ENCODE data around the gene MITF.
"Not testable (repeated sequence)": the region's sequence is repeated elsewhere in the genome, so short reads cannot be mapped to it uniquely, and the experiment has no call there.

MITF gene

DNA sequence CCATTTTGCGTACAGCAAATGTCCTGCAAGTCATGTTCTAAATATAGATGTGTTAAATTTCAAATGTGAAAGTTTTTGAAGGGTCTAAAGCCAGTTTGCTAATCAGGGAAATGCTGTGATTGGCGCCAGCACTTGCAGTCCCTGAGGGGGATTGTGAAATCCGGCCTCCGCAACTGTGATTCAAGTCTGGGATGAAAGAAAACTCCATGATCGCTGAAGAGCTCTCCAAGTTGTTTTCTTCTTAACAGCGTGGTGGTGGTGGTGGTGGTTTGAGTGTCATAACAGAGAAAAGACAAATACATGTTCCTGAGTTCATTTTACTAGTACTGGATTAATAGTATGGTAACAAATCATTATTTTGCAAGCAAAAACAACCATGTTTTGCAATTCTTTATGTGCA lies 51.8 kb downstream of the MITF start:
- DNase-seq = no peak

DNA sequence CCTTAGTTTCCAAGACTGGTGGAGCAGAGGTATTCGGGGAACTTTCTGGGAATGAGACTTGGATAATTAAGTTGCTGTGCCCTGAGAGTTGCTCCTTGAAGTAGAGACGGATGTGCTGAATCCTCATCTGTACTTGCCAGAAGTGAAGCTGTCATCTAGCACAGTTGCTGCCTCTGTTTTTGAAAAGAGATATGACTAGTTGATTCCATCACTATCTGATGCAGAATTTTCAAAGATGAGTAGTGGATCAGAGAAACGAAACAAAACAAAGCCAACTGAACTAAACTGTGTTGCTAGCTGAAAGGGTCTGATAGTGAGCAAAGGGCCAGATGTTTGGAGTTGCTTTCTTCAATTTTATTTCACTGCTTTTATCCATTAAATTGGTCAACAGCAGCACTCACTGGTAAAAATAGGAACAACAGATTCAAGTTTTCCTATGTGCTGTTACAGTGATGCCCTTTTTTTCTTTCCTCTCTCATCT lies 52.7 kb downstream of the MITF start:
- DNase-seq = no peak

DNA sequence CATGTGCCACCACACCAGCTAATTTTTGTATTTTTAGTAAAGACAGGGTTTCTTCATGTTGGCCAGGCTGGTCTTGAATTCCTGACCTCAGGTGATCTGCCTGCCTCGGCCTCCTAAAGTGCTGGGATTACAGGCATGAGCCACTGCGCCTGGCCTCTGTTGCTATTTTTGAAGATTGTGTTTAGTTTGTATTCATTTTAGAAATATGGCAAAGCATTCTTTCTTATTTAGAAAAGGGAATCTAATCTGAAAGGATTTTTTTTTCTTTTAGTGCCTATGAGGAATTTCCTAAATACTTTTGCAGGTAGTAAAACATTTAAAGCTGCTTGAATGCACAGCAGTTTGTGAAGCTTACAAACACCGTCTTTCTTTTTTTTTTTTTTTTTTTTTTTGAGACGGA lies 56.9 kb downstream of the MITF start:
- DNase-seq = not testable (repeated sequence)

DNA sequence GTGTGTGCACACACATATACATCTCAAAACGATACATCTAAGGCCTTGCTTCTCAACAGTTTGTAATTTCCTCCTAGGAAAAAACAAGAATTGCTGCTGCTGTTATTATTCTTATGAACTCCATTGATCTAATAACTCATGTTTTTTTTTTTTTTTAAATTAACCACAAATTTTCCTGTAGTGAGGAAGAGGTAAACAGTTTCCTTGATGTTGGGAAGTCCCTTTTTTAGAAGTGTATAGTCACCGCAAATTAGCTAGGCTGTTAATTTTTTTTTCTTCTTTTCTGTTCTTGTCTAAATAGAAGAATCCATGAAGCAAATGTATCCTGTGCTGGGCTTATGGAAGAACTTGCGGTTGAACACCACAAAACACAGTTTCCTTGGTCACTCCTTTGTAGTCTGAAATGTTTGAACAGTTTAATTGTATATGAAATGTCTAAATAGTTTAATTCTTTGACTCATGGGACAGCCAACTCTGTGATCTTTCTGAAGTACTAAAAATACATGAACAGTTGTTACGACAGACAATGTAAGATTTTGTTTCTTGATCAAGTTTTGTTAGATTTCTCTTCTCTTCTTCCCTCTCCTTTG lies 64.5 kb downstream of the MITF start:
- DNase-seq = no peak

DNA sequence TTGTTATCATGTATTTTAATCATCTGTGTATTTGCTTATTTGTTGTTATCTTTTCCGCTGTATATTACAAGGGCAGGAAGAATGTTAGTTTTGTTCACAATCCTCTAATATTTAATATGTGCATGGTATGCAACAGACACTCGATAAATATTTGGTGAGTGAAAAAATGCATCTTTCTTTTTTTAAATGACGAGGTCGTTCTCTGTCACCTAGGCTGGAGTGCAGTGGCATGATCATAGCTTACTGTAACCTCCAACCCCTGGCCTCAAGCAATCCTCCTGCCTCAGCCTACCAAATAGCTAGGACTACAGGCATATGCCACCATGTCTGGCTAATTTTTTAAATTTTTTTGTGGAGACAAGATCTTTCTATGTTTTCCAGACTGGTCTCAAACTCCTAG lies 66.2 kb downstream of the MITF start:
- DNase-seq = no peak

DNA sequence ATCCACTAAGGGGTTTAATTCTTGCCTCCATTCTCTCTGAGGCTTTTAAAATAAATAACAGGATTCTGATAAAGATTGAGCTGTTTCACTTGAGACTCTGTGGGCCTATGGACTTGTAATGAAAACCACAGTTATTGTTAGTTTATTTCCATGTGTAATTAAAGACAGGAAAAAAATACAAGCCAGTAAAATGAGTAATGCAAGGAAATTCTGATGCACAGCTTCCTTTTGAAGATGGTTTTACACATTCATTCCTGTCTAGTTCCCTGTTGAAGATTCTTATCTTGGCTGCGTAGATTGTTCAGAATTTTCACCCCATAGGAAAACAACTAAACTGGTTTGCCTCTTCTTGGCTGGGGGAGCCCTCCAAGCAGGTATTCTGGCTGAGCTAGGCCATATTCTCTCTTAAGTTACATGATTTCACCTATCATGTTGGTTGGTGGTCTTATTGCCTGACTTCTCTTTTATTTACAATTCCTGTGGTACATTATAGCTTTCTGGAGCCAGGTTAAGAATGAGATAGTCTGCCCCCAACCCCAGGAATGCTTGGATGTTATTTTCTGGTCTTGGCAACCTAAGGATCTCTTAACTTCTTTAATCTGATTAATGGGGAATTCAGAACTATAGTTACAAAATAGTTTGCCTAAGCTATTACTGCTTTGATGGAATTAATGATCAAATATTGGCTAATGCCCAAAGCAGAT lies 67.6 kb downstream of the MITF start:
- DNase-seq = no peak

DNA sequence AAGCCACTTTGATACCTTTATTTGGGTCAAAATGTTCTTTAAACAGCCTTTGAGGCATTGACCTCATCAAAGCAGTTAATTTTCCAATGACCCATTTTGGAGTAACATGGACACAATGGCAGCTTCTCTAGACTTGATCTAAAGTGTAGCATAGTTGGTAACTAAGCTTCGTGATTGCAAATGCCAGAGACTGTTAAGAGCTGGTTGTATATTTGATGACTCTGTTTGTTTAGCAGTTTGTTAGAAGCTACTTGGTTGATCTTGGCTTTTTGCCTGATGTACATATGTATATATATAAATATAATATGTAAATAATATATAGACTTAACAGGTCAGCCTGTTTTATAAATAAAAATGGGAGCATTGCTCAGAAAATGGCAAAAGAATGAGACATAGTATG lies 68.4 kb downstream of the MITF start:
- no peak for DNase-seq

DNA sequence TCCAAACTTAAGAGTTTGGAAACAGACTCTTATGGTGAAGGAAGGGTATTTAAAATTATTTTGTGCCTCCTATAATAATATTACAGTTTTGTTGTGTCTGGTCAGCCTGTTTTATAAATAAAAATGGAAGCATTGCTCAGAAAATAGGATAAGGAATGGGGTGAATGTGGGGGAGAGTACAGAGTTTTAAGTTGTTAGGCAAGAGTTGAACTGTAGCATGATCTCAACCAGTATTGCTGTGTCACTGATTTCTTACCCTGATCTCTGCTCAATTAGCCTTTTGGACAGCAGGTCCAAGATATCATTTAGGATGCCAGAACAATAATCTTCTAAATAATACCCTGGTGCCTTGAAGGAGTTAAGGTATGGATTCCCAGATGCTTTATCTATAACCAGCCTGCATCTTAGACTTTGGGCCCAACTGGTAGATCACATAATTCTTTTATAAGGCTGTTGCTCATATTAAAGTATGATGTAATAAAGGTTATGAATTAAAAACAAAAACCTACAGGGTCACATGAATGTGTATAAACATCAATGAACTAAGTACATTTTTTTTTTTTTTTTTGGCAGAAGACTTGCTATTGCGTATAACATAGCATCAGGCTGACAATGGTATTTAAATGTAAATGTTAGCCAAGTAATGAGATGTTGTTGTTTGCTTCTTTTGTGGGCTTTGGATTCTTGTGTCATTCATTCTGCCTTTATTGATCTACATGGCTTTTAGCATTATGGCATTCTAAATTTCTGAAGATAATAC lies 70.0 kb downstream of the MITF start:
- DNase-seq = no peak

DNA sequence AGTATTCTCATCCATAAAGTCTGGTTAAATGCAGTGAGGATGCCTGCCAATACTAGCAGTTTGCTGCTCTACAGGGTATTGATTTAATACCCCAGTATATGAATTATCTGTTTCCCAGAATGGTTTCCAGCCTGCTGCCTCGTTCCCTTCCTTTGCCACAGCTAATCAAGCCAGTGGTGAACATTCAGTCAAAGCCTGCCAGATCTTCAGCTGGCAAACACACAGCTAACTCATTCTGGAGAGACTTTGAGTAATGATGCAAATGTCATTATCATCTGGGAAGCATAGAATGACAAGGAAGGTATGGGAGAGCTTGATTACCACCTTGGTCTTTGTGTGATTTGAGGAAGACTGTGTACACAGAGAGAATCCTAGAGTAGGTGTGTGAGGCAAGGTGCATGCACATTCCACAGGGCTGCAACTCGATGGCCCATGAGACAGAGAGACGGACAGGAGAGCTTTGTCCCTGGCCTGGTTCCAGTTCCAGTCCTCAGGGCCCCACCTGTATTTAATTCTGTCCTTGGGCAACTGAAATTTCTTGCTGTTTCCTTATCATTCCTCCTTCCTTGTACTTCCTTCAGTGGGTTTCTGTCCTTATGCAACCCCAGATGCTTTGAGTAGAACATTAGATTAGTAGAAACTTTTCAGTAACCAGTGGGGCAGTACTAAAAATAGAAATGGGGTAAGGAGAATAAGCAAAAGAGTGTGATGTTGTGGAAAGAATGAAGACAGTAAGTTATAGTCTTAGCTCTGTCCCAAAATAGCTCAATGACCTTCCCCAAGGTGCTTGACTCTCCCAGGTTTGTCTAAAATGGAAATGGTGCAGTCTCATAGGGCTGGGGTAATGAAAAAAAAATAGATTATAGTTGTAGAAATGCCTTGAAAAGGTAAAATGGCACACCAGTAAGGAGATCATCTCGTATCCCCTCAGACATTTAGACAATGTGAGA lies 72.5 kb downstream of the MITF start:
- no peak for DNase-seq

DNA sequence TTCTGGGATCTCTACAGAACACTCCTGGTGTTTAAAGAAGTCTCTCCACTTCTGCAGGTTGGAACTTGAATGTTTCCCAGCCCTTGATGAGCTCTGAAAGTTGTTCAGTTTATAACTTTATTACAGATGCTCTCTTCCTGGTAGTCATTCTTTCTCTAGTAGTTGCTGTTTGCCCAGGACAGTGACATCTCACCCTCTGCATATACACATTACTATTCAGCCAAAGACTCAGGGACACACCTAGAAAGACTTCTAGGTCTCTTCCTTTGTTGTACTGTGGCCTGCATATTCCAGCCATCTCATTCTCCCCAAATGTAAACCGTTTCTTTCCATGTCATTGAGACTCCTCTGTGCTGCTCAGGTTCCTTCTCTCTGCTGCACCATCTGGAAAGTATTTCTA lies 76.7 kb downstream of the MITF start:
- no peak for DNase-seq

DNA sequence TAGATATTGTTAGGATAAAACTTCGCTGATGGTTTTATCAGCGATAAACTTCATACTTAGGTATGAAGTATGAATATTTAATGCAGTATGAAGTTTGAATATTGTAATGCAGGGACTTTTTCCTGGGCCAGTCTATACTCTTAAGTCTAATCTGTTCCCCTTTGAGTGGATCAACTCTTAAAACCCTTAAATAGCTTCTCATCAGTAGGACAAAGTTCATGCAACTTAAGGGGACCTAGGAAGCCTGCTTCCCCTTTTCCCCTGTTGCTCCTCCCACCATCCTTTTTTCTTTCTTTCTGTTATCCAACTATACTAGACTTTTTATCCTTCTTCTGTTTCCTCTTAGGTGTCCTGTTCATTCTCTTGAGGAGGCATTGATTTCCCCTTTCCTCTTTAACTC lies 78.7 kb downstream of the MITF start:
- DNase-seq = no peak

DNA sequence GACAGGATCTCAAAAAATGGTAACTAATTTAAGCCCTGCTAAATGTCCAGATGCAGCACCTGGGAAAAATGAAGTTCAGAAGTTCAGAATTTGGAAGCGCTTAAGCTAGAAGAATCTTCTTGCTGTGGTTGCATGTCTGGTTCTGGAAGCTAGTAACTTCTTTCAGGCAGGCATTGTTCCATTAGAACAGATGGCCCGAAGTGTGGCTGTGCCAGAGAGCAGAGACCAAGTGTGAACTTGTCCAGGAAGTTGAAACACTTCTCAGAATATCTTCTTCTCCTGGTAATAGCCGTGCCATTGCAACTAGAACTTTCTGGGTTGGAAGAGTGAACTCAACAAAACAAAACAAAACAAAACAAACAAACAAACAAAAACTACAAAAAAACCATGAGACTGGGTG lies 80.0 kb downstream of the MITF start:
- DNase-seq = no peak

DNA sequence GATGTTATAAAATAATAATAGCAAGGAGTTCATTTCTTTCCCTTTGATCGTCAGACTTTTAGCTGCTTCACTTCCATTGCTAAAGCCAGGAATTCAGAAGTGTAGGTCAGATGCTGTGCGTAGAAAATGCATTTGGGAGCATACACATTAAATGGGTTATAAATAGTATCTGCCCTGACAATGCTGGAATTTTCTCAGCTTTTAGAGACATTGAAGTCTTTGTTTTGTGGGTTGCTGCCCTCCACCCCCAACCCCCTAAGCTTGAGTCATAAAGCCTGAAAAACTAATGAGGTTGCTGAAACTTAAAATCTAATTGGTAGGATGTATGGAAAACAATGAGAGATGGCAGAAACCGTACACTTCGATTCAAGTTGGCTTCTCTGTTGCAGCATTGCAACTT lies 81.9 kb downstream of the MITF start:
- DNase-seq = no peak

DNA sequence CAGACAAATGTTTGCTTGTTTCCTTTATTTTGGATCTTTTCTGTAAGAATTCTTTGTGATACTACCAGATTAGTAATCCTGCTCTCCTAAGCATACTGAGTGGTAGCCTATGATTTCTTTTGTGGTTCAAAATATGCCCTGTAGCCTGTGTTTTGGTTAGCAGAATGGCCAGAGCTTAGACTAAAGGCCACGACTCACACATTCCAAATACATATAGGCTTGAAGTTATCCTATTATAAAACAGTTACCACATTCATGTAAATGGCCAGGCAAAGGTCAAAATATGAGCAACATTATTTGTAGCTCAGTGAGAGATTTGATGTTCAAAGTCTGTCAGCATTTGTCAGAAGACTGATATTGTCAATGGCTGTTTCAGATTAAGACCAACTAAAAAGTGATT lies 84.5 kb downstream of the MITF start:
- no peak for DNase-seq

DNA sequence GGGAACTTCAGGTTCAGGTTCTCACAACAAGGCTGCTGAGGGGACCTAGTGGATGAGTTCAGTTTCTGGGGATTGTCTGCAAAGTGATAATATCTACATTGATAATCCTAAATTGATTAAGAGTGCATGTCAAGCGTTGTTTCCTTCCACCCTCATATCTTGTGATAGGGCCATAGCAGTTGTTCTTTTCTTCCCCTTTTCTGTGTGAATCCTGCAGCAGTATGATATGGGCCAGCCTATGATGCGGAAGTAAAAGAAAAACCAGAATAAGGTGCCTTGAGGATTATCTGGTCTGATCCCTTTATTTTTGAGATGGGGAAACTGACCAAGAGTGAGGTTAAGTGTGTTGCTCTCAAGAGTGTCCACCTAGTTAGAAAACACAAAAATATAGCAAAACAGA lies 86.2 kb downstream of the MITF start:
- DNase-seq = no peak

DNA sequence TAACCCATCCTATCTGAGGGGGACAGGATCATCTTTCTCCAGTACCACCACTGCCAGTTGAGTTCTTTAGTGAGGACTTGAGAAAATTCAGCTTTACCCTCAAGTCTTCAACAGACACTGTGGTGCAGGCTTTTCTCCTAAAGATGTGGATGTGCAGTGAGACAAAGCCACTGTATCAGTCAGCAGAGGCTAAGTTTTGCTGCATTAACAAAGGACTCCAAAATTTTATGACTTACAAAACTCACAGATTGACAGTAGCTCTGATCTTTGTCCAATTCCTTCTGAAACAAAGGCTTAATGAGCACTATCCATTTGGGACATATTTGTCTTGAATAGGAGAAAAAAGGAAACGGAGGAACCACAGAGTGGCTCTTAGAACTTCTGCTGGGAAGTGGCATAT lies 87.9 kb downstream of the MITF start:
- DNase-seq = no peak

DNA sequence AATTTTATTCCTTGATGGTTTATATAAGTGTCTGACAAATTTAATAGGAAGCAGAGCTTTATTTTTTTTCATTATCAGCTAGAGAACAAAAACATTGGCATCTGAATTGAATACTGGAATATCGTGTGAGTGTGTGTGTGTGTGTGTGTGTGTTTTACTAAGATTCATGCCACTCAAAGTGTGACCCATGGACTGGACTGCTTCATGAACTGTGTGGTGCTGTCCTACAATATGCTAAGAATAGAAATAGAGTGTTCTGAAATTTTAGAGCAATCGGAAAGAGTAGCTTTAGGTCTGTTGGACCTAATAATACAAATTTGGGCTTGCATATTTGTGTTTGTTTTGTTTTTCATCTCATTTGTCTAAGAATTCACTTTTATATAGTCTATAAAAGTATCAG lies 89.6 kb downstream of the MITF start:
- no peak for DNase-seq

DNA sequence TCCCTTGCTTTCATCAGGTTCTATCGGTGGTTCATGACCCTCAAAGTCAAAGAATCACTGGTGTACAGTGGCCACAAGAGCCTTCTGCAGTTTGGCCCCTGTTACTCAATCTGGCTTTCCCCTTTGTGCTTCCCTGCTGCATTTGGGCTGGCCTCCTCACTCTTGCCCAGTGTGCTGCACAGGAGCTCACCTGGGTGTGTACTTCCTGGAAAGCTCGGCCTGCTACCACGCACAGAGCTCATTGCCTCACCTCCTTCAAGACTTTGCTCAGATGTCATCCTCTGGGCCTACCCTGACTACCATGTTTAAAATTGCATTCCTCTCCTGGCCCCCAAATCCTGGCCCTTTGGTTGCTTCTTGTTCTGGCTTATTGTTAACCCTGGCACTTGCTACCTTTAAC lies 90.9 kb downstream of the MITF start:
- DNase-seq = no peak

DNA sequence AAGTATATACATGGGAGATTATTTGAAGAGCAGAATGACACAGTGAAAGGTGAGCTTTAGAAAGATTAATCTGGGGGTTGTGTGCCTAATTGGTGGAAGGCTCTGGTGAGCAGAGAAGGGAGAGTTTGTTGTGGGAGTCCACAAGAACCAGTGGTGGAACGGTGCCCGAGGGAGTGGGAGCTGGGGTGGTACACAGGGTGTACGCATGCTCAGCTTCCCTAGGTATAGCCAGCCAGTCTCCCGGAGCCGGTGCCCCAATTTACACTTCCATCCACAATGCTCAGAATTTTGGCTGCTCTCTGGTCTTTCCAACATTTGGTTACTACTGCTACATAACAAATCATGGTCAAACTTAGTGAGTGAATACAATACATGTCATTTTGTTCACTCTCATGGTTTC lies 92.5 kb downstream of the MITF start:
- DNase-seq = no peak

DNA sequence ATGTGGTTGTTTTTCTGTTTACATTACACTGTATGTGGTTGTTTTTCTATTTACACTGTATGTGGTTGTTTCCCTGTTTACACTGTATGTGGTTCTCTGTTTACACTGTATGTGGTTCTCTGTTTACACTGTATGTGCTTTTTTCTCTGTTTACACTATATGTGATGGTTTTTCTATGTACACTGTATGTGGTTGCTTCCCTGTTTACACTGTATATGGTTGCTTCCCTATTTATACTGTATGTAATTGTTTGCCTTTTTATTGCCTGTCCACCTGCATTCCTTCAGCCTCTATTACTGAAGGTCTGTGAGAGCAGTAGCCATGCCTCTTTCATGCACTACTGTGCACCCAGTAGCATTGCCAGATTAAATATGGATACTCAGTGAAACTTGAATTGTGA lies 94.3 kb downstream of the MITF start:
- DNase-seq = no peak

DNA sequence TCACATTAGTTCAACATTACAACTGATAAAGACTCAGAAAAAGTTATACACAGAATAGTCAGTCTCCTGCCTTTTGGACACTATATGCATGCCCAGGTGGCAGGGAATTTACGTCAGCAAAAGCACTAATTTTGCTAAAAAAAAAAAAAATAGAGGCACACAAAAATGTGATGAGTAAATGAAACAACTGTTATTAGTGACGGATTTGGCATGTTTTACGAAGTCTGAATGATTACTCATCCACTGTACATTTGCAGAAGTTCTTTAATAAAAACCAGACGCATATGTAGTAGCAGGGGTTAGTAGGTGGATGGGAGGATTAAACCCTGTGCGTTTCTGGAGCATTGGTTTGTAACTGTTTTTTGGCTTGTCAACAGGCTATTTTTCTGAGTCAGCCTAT lies 99.0 kb downstream of the MITF start:
- no peak for DNase-seq

DNA sequence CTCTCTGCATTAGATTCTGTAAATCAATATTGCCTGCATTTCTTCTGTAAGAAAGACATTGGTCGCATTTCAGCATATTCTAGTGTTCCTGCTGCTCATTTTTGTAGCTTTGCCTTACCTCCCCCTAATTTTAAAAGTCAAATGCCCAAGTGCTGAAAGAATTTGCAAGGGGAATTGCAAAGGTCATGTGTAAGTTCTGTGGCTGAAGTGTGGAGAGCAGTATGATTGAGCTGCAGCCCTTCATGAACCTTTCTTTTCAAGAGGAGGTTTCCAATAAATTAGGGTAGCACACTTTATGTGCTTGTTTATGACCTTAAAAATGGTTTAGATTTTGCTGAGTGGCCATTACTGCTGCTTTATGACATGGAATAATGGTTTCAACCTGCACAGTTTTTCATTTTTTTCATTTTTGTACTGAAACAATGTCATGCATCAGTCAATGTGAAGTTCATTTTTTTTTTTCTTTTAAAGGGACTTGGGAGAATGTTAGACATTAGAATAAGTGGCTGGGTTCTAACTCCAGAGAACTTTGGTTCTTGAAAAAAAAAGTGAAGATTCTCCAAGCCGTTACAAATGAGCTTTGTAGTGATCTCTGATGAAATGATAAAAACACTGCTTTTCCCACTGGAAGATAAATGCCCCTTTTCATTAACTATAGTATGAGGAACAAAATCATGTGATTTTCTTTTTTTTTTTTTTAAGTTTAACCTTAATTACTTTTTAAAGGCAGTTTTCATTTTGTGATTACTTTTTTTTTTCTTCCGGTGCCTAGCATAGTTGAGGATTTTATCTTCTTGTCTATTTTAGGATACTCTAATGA lies 99.6 kb downstream of the MITF start:
- DNase-seq = no peak
